A673 (cell line): ENCODE measurements around the gene UCK2. TPM values are rescaled to one million over a fixed set of nuclear protein-coding genes. Genes with fewer than 3 reads are reported as not detected.
A peak's percentile ranks its signal among the peaks of the same experiment; 100 is the strongest.

ENCODE experiments used
- BruUV-seq: library from RNA; stranded (reverse); fragments of 400-500 nt; replicated peaks from 2 replicates; lab custom pipeline; 2021; lab: Mats Ljungman, UMichigan
- CTCF ChIA-PET: fragments of 300-600 bp; sonication (Branson Sonifier 250); formaldehyde crosslinking; loops from one replicate; lab custom pipeline; 2022; ENCODE audit warnings: antibody characterized with exemption; lab: Charles Lee
- POLR2A ChIA-PET: fragments of 300-600 bp; sonication (Branson Sonifier 250); formaldehyde crosslinking; loops from one replicate; lab custom pipeline; 2022; ENCODE audit warnings: antibody characterized with exemption; ENCODE audit not compliant: low non-redundant PET; lab: Charles Lee
- DNase-seq: peaks from one replicate; pipeline ENCODE4 v3.0.0-alpha.2; 2015; ENCODE audit warnings: low spot score
- H3K27ac ChIP-seq: fragments of 200-600 bp; sonication (generic); 2 replicates; pipeline ENCODE4 v1.5.1; 2016; ENCODE audit warnings: mixed run types, low read depth, mild to moderate bottlenecking, mixed read lengths, antibody characterized with exemption, low read length; ENCODE audit not compliant: poor library complexity, severe bottlenecking
- H3K27me3 ChIP-seq: fragments of 200-600 bp; sonication (generic); replicated peaks from 2 replicates; pipeline ENCODE4 v1.6.1; 2017; ENCODE audit warnings: mixed run types, low read depth, mild to moderate bottlenecking, mixed read lengths, antibody characterized with exemption, low read length; ENCODE audit not compliant: insufficient read depth, poor library complexity
- H3K36me3 ChIP-seq: fragments of 200-600 bp; sonication (generic); 2 replicates; pipeline ENCODE4 v1.6.1; 2016; ENCODE audit warnings: mixed run types, mild to moderate bottlenecking, mixed read lengths, antibody characterized with exemption, low read length; ENCODE audit not compliant: insufficient read depth, poor library complexity, severe bottlenecking
- H3K4me1 ChIP-seq: fragments of 200-600 bp; sonication (generic); 2 replicates; pipeline ENCODE4 v1.6.1; 2017; ENCODE audit warnings: mixed run types, mild to moderate bottlenecking, mixed read lengths, antibody characterized with exemption, low read length; ENCODE audit not compliant: insufficient read depth, poor library complexity, severe bottlenecking
- H3K4me3 ChIP-seq: fragments of 200-600 bp; sonication (generic); 2 replicates; pipeline ENCODE4 v1.5.1; 2016; ENCODE audit warnings: low read depth, mixed run types, mild to moderate bottlenecking, mixed read lengths, low read length; ENCODE audit not compliant: poor library complexity, severe bottlenecking
- H3K9me3 ChIP-seq: fragments of 200-600 bp; sonication (generic); 2 replicates; pipeline ENCODE4 v1.6.1; 2016; ENCODE audit warnings: mixed run types, low read depth, mild to moderate bottlenecking, mixed read lengths, antibody characterized with exemption, low read length; ENCODE audit not compliant: poor library complexity, severe bottlenecking
- CTCF ChIP-seq: fragments of 300-800, 200-600 bp; sonication (generic); conservative IDR thresholded peaks from 2 replicates; pipeline ENCODE4 v1.5.1; 2017; ENCODE audit warnings: low read depth, mild to moderate bottlenecking, antibody characterized with exemption, low read length, moderate library complexity, mixed read lengths
- EZH2 ChIP-seq: fragments of 200-600 bp; sonication (generic); IDR thresholded peaks from 2 replicates; pipeline ENCODE4 v1.6.1; 2017; ENCODE audit warnings: borderline replicate concordance, low read depth, mild to moderate bottlenecking, mixed read lengths, antibody characterized with exemption, low read length; ENCODE audit not compliant: poor library complexity, severe bottlenecking
- intact Hi-C: fragments of 100-400 bp; cut with micrococcal nuclease; formaldehyde crosslinking; loops from one replicate; pipeline ENCODE4 v1.10.0; 2022; ENCODE audit not compliant: unreplicated experiment
- total RNA-seq: library from RNA; stranded (reverse); gene quantifications from 2 replicates; pipeline ENCODE4 v1.2.3, GENCODE V29; 2021

The UCK2 gene
- total RNA-seq, 1 experiment from 2014 or later: 78.7 TPM

- H3K36me3 ChIP-seq: peaks cover 23% of the 10 kb centered on the region
- no peaks in the 10 kb centered on the region for H3K9me3 ChIP-seq
- no peak overlapping the region for H3K4me3 ChIP-seq
- TF ChIP-seq EZH2: no peak
- TF ChIP-seq CTCF: no peak
- DNase-seq: no peak
- no peaks in the 10 kb centered on the region for H3K27me3 ChIP-seq
- CTCF ChIA-PET: interaction anchor here (1.0 kb wide), 1 partner anchor 311 kb away, joined by 3 read pairs; no protein-coding TSS in a partner anchor
- no peak overlapping the region for H3K27ac ChIP-seq
- intact Hi-C loops: loop anchor here (5.0 kb wide), 1 partner anchor 520 kb away; no protein-coding TSS in a partner anchor
- H3K4me1 ChIP-seq: no peaks in the 10 kb centered on the region
- no TSS peak for BruUV-seq
- POLR2A ChIA-PET: no interaction called here
Measured at GRCh38 chr1:165912638-165913037, 85.2 kb downstream of the UCK2 start.

GRCh38 chr1:165914136-165914798 lies 86.9 kb downstream of the UCK2 start:
- Histone ChIP-seq H3K27me3 (no peaks in the 10 kb centered on the region), H3K27ac (no peak overlapping the region), H3K9me3 (no peaks in the 10 kb centered on the region), H3K4me1 (no peaks in the 10 kb centered on the region), H3K4me3 (no peak overlapping the region), H3K36me3 (peaks cover 11% of the 10 kb centered on the region)
- peak; percentile 79 for DNase-seq
- CTCF ChIA-PET: interaction anchor here (0.6 kb wide), 1 partner anchor 280 kb away, joined by 3 read pairs; no protein-coding TSS in a partner anchor
- intact Hi-C loops: loop anchor here (1.0 to 5.0 kb wide), 3 partner anchors 196 to 522 kb away; no protein-coding TSS in a partner anchor
- POLR2A ChIA-PET: no interaction called here
- BruUV-seq: no TSS peak
- no peak for TF ChIP-seq EZH2
- TF ChIP-seq CTCF: peak; percentile 90

DNA sequence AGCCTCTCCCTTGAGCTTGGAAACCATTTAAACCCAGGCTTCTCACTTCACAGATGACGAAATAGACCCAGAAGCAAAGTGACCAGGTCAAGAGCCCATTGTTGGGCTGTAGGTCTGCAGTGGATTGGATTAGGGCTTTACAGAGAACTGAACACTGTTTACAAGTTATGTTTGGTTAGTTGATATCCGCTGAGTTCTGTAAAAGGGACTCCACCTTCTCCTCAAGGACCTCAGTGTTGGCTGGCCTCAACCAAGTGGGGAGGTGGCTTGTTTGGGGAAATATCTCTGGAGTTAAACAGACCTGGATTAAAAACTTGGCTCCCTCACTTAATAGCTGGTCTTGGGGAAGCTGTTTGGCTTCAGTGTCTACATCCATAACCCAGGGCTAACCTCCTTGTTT lies 88.1 kb downstream of the UCK2 start:
- Histone ChIP-seq H3K27me3 (no peaks in the 10 kb centered on the region), H3K36me3 (peaks cover 3% of the 10 kb centered on the region), H3K4me3 (no peak overlapping the region), H3K4me1 (no peaks in the 10 kb centered on the region), H3K27ac (no peak overlapping the region), H3K9me3 (no peaks in the 10 kb centered on the region)
- intact Hi-C loops: loop anchor here (2.0 kb wide), 1 partner anchor 315 kb away; no protein-coding TSS in a partner anchor
- ChIA-PET POLR2A (no interaction called here), CTCF (no interaction called here)
- no peak for DNase-seq
- TF ChIP-seq CTCF (no peak), EZH2 (no peak)
- no TSS peak for BruUV-seq
